ENCODE measurements around the gene MCTP2.
A peak's percentile ranks its signal among the peaks of the same experiment; 100 is the strongest.

The MCTP2 gene, protein sequence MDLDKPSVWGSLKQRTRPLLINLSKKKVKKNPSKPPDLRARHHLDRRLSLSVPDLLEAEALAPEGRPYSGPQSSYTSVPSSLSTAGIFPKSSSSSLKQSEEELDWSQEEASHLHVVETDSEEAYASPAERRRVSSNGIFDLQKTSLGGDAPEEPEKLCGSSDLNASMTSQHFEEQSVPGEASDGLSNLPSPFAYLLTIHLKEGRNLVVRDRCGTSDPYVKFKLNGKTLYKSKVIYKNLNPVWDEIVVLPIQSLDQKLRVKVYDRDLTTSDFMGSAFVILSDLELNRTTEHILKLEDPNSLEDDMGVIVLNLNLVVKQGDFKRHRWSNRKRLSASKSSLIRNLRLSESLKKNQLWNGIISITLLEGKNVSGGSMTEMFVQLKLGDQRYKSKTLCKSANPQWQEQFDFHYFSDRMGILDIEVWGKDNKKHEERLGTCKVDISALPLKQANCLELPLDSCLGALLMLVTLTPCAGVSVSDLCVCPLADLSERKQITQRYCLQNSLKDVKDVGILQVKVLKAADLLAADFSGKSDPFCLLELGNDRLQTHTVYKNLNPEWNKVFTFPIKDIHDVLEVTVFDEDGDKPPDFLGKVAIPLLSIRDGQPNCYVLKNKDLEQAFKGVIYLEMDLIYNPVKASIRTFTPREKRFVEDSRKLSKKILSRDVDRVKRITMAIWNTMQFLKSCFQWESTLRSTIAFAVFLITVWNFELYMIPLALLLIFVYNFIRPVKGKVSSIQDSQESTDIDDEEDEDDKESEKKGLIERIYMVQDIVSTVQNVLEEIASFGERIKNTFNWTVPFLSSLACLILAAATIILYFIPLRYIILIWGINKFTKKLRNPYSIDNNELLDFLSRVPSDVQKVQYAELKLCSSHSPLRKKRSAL

DNA sequence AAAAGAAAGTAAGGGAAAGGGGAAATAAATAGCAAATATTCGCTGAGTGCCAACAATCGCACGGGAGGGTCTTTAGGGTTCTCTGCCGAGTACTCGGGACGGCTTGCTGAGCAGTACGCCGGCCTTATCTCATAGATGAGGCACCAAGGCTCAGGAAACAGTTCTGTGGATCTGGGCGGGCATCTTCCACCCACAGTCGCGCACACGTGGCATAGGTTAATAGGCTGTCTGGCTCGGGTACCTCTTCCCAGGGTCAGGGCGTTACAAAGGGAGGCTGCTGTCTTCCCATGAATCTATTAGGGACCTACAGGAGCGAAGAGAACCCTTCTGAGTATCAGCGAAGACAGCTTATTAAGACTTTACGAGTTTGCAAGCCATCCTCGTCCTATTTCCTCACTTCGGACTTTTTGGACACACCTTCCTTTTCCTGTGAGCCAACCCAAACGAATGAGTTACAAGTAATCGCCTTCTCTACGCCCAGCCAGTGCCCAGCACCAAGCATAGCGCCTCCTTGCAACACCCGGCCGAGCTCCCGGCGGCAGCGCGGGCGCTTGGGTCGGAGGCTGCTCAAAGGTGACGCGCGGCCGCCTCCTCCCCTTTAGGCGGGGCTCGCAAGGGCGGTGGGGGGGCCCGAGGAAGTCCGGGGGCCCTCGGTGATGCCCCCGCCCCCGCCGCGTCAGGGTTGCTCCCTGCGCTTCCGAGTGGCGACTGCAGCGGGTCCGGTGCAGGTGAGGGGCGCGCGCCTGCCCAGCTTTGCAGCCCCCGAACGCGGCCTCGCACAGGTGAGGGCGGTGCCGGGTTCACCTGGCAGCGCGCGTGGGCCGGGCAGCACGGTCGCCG lies at the start of gene MCTP2:
MCTP2 (plus strand) TSS at position 679 of the 840 bp plus-strand sequence. CDS start 66,705 bp downstream, outside the sequence.
- peak; percentile 73 to 80 for DNase-seq

GRCh38 chr15:94182883-94183282 lies 48.5 kb upstream of the MCTP2 start:
- no peak for DNase-seq

DNA sequence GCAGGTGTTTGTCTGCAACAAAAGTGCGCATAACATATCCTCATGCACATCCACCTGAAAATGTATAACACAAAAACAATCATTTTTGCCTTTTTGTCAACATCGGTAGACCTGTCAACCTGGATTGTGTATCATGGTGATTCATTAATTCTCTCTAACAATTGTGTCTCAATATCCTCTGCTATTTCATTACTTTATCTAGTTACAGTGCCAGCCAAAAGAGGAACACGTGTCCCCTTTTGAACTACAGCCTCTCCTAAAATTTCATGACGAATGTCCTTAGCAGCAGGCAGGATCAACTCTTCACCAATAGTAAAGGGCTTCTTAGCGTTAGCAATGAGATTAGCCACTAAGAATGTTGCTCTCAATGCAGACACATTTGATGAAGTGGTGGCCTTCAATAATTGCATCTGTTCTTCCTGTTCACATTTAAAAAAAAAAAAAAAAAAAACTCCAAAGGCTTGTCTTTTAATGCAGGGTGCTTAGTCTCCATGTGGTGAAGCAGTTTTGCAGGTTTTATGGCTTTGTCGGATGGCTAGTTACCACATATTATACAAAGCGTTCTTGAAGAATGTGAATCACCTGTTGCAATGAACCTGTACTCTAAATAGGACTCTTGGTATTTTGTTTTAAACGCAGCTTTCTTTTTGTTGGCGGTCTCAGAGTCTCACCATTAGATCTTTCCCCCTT lies 45.7 kb upstream of the MCTP2 start:
- DNase-seq, result no peak

DNA sequence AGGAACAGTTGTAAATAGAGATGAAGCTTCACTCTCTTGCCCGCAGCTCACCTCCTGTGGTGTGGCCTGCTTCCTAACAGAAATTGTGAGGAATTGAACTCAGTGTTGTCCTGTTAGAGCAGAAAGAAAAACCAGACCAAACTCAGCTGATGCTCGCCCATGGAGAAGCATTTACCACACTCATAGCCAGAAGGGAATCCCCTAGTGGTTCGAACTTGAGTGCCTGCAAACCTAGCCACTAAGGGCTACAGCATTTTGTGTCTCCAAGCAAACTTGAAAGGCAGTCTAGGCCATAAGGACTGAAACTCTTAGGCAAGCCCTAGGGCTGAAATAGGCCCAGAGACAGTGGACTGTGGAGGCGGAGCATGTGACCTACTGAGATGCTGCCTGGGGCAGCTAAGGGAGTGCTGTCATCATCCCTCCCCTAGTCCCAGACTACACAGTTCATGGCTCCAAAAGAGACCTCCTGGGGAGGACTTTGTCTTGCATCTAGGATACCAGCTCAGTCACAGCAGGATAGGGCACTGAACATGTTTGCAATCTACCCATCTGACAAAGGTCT lies 44.5 kb upstream of the MCTP2 start:
- no peak for DNase-seq

DNA sequence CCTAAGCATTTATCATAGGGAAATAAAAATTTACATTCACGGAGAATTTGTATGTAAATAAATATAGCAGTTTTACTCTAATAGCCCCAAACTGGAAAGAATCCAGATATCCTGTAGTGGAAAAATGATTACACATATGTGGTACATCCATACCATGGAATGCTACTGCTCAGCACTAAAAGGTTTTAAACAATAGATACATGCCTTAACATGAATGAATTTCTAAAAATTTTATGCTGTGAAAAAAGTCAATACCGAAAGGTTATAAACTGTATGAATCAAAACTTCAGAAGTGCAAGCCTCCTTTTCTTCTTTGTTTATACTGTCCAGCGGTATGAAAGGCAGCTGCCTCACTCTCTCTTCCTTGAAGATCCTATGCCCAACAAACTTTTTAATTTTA lies 37.5 kb upstream of the MCTP2 start:
- DNase-seq, result no peak

- no peak for DNase-seq
Measured at GRCh38 chr15:94196531-94196930, 34.8 kb upstream of the MCTP2 start.

GRCh38 chr15:94198633-94199032 lies 32.7 kb upstream of the MCTP2 start:
- no peak for DNase-seq

- DNase-seq, result no peak
Measured at GRCh38 chr15:94199725-94200124, 31.6 kb upstream of the MCTP2 start.

DNA sequence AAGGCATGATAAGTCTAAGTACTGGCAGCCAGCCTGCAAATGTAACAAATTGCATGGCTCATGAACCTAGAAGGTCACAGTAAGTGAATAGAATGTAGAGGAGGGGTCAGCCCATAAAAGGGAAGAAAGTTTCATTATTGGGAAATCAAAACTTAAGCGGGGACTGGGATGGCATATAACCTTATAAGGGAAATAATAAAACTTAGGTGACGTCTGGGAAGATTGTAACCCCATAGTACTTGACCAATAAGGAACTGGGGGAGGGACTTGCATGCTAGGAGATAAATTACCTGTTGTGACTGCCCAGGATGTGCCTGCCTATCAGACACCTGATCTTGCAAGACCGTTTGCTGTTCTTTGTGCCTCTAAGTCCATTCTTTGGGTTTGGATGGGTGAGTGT lies 28.1 kb upstream of the MCTP2 start:
- no peak for DNase-seq

- no peak for DNase-seq
Measured at GRCh38 chr15:94205366-94205765, 26.0 kb upstream of the MCTP2 start.

GRCh38 chr15:94206463-94207167 lies 24.7 kb upstream of the MCTP2 start:
- no peak for DNase-seq

GRCh38 chr15:94212291-94212690 lies 19.1 kb upstream of the MCTP2 start:
- DNase-seq, result no peak

DNA sequence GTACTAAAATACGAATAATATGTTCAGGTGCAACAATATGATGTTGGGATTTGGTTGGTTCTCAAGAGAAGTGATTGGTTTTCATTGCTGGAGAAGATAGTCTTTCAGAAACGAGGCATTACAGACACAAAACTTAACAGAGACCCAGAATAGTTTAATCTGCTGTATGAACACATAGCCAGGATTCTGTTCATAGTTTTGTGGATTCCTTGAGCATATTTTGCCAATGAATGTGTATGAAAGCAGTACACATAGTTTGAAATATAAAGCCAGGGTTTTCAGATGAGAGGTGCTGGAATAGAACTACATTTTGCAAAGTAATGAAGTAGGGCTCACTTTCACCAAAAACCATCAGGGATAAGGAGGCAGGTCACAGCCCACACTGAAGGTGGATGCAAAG lies 5.7 kb upstream of the MCTP2 start:
- DNase-seq, result no peak

GRCh38 chr15:94228611-94229010 lies 2.8 kb upstream of the MCTP2 start:
- DNase-seq, result no peak

GRCh38 chr15:94229591-94230369 lies 1.6 kb upstream of the MCTP2 start:
- peak; percentile 26 to 33 for DNase-seq

- DNase-seq, result no peak
Measured at GRCh38 chr15:94230431-94230882, 904 bp upstream of the MCTP2 start.

GRCh38 chr15:94231723-94232468 lies 535 bp downstream of the MCTP2 start:
- no peak for DNase-seq

GRCh38 chr15:94233441-94233840 lies 2.1 kb downstream of the MCTP2 start:
- DNase-seq, result no peak

GRCh38 chr15:94234300-94234699 lies 2.9 kb downstream of the MCTP2 start:
- DNase-seq, result no peak

DNA sequence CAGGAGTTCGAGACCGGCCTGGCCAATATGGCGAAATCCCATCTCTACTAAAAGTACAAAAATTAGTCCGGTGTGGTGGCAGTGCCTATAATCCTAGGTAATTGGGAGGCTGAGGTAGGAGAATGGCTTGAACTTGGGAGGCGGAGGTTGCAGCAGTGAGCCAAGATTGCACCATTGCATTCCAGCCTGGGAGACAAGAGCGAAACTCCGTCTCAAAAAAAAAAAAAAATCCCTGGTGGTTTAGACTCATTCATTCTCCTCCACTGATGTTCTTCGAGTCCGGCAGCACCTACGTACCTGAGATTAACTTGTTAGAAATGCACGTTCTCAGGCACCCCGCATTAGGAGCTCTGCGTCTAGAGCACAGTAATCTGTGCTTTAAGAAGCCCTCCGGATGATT lies 3.7 kb downstream of the MCTP2 start:
- no peak for DNase-seq
